HepG2 (cell line): ENCODE measurements around the gene AK2. TPM values are rescaled to one million over a fixed set of nuclear protein-coding genes. Genes with fewer than 3 reads are reported as not detected.
"Not testable (repeated sequence)": the region's sequence is repeated elsewhere in the genome, so short reads cannot be mapped to it uniquely, and the experiment has no call there.

Source experiments
- ATAC-seq: fragments of 200-7000 bp; cut with Tn5 transposase; 3 replicates; pipeline ENCODE4 v1.9.1; 2020; ENCODE audit warnings: mild to moderate bottlenecking, moderate library complexity
- BruUV-seq: library from RNA; stranded (reverse); fragments of 400-500 nt; replicated peaks from 2 replicates; lab custom pipeline; 2021; lab: Mats Ljungman, UMichigan
- CTCF ChIA-PET: fragments of 300-600 bp; formaldehyde crosslinking; extraction: SDS; loops from one replicate; lab custom pipeline; 2021; ENCODE audit warnings: low total read pairs, inconsistent platforms, low intra/inter-chr PET ratio; lab: Yijun Ruan, JAX
- POLR2A ChIA-PET: fragments of 350-600 bp; sonication (Branson Sonifier 250); formaldehyde crosslinking; loops from one replicate; lab custom pipeline; 2020; ENCODE audit warnings: antibody characterized with exemption, inconsistent platforms; lab: Yijun Ruan, JAX
- DNase-seq: peaks from one replicate; pipeline ENCODE4 v3.0.0-alpha.2; 2015; ENCODE audit warnings: low spot score
- FAIRE-seq: peaks from 3 replicates; lab custom pipeline; 2011; peaks lifted over from hg19 to GRCh38; lab: Jason Lieb, UNC
- H2AFZ ChIP-seq: one replicate; pipeline ENCODE4 v1.6.1; 2011; ENCODE audit warnings: low read length, inconsistent platforms
- H3K27ac ChIP-seq: fragments of 300-600 bp; 3 replicates; pipeline ENCODE4 v1.8.0; 2011; ENCODE audit warnings: mixed run types, mild to moderate bottlenecking, mixed read lengths, low read length, inconsistent platforms; ENCODE audit not compliant: insufficient read depth; ENCODE audit errors: extremely low read length
- H3K27me3 ChIP-seq, 2 experiments: fragments of 200-600 bp in 1 of 2; 2 replicates in 1 of 2; 3 replicates in 1 of 2; pipeline versions ENCODE4 v1.6.0 to v1.8.0; 2011; ENCODE audit warnings: low read length in 2 of 2, mild to moderate bottlenecking in 2 of 2, moderate library complexity in 2 of 2, inconsistent platforms in 1 of 2; ENCODE audit not compliant: insufficient read depth in 2 of 2, control insufficient read depth in 1 of 2
- H3K36me3 ChIP-seq, 2 experiments: fragments of 200-600 bp in 1 of 2; replicated peaks in 1 of 2; 2 replicates in 1 of 2; 3 replicates in 1 of 2; pipeline versions ENCODE4 v1.5.1 to v1.8.0; 2011; ENCODE audit warnings: low read length in 2 of 2, inconsistent platforms in 1 of 2; ENCODE audit not compliant: insufficient read depth in 2 of 2, control insufficient read depth in 1 of 2
- H3K4me1 ChIP-seq: 2 replicates; pipeline ENCODE4 v1.5.1; 2012; ENCODE audit warnings: low read length, inconsistent platforms; ENCODE audit not compliant: insufficient read depth
- H3K4me2 ChIP-seq: 2 replicates; pipeline ENCODE4 v1.6.0; 2011; ENCODE audit warnings: low read depth, low read length, inconsistent platforms
- H3K4me3 ChIP-seq, 3 experiments: fragments of 200-600 bp in 1 of 3; sonication (generic), shearing (Covaris generic) in 1 of 3; replicated peaks in 1 of 3; 2 replicates each; pipeline ENCODE4 v1.5.1; 2011 to 2016; ENCODE audit warnings: low read length in 3 of 3, inconsistent platforms in 2 of 3, low read depth in 2 of 3, mild to moderate bottlenecking in 2 of 3, control low read depth in 1 of 3, mixed read lengths in 1 of 3; ENCODE audit not compliant: insufficient read depth in 1 of 3
- H3K79me2 ChIP-seq: one replicate; pipeline ENCODE4 v1.6.1; 2011; ENCODE audit warnings: low read length, inconsistent platforms; ENCODE audit not compliant: insufficient read depth
- H3K9ac ChIP-seq: 2 replicates; pipeline ENCODE4 v1.6.0; 2011; ENCODE audit warnings: mild to moderate bottlenecking, low read depth, low read length, inconsistent platforms; ENCODE audit not compliant: insufficient read depth
- H3K9me3 ChIP-seq: 2 replicates; pipeline ENCODE4 v1.5.1; 2012; ENCODE audit warnings: mild to moderate bottlenecking, low read length
- H4K20me1 ChIP-seq: 2 replicates; pipeline ENCODE4 v1.6.0; 2011; ENCODE audit warnings: inconsistent platforms, mild to moderate bottlenecking, low read length, moderate library complexity; ENCODE audit not compliant: insufficient read depth
- ADNP ChIP-seq: sonication (generic); formaldehyde crosslinking; IDR thresholded peaks from 2 replicates; pipeline ENCODE4 v1.4.0; 2020; ENCODE audit warnings: missing genetic modification reagents
- ATF4 ChIP-seq, 2 experiments: fragments of 450-650 bp in 1 of 2; sonication (generic) in 1 of 2; formaldehyde crosslinking; IDR thresholded peaks; 2 replicates each; pipeline versions ENCODE4 v1.5.0 to v1.8.0; 2020 to 2022; ENCODE audit warnings: mild to moderate bottlenecking in 1 of 2, missing genetic modification reagents in 1 of 2
- CBFB ChIP-seq: sonication (generic); formaldehyde crosslinking; IDR thresholded peaks from 2 replicates; pipeline ENCODE4 v1.4.0; 2020; ENCODE audit warnings: missing genetic modification reagents
- KDM2A ChIP-seq: sonication (generic); formaldehyde crosslinking; IDR thresholded peaks from 2 replicates; pipeline ENCODE4 v1.4.0; 2020; ENCODE audit warnings: low read depth, missing genetic modification reagents, borderline replicate concordance
- MTF1 ChIP-seq: sonication (generic); formaldehyde crosslinking; IDR thresholded peaks from 2 replicates; pipeline ENCODE4 v1.5.0; 2020; ENCODE audit warnings: missing genetic modification reagents
- NFYB ChIP-seq: sonication (generic); formaldehyde crosslinking; IDR thresholded peaks from 2 replicates; pipeline ENCODE4 v1.4.0; 2020; ENCODE audit warnings: missing genetic modification reagents
- RFX5 ChIP-seq: IDR thresholded peaks from 2 replicates; pipeline ENCODE4 v1.6.1; 2011; ENCODE audit warnings: low read depth, low read length, improper control_type of control experiment
- SIN3A ChIP-seq: IDR thresholded peaks from 2 replicates; pipeline ENCODE4 v1.6.1; 2011; ENCODE audit warnings: low read depth, mild to moderate bottlenecking, control low read depth, low read length, borderline replicate concordance
- STAT5B ChIP-seq: sonication (generic); formaldehyde crosslinking; IDR thresholded peaks from 2 replicates; pipeline ENCODE4 v1.4.0; 2020; ENCODE audit warnings: missing genetic modification reagents
- WIZ ChIP-seq: sonication (generic); formaldehyde crosslinking; IDR thresholded peaks from 2 replicates; pipeline ENCODE4 v1.5.1; 2020; ENCODE audit warnings: mild to moderate bottlenecking, missing genetic modification reagents
- ZFP37 ChIP-seq: sonication (generic); formaldehyde crosslinking; IDR thresholded peaks from 2 replicates; pipeline ENCODE4 v1.4.0; 2020; ENCODE audit warnings: missing genetic modification reagents, borderline replicate concordance
- ZFP82 ChIP-seq: sonication (generic); formaldehyde crosslinking; IDR thresholded peaks from 2 replicates; pipeline ENCODE4 v1.5.1; 2020; ENCODE audit warnings: mild to moderate bottlenecking, missing genetic modification reagents, borderline replicate concordance
- ZNF484 ChIP-seq: sonication (generic); formaldehyde crosslinking; IDR thresholded peaks from 2 replicates; pipeline ENCODE4 v1.5.1; 2020; ENCODE audit warnings: mild to moderate bottlenecking, low read depth, missing genetic modification reagents, borderline replicate concordance
- ZNF629 ChIP-seq: sonication (generic); formaldehyde crosslinking; conservative IDR thresholded peaks from 2 replicates; pipeline ENCODE4 v1.5.0; 2020; ENCODE audit warnings: missing genetic modification reagents
- WGBS: methylation state at CpG from one replicate; pipeline ENCODE4 v1.1.6; 2017; ENCODE audit warnings: low lambda C conversion rate; 5-methylcytosine and 5-hydroxymethylcytosine counted together
- in situ Hi-C: cut with HindIII; loops from 2 replicates; pipeline ENCODE4 v1.10.0; 2017; ENCODE audit warnings: low pct_unique_long_range_greater_than_20kb; ENCODE audit not compliant: extremely low pct_ligation_motif_present
- intact Hi-C: fragments of 100-400 bp; cut with micrococcal nuclease; formaldehyde crosslinking; loops from one replicate; pipeline ENCODE4 v1.10.0; 2022; ENCODE audit not compliant: unreplicated experiment
- polyA plus RNA-seq, 8 experiments: library from polyadenylated mRNA; depleted of rRNA in 3 of 8; stranded (reverse) in 7 of 8; unstranded in 1 of 8; fragments of >200 nt; fragmentation: Illumina TruSeq in 4 of 8; extraction: Trizol in 4 of 8; gene quantifications; 2 replicates each; pipeline versions ENCODE4 v1.2.1 to v1.2.3, GENCODE V29; 2011 to 2016; ENCODE audit warnings: low read depth in 4 of 8, missing spikeins in 1 of 8, mixed read lengths in 1 of 8; ENCODE audit not compliant: insufficient read depth in 1 of 8
- total RNA-seq, 5 experiments: library from RNA; depleted of rRNA; stranded (reverse); fragments of >200 nt; fragmentation: Illumina TruSeq; extraction: Trizol; gene quantifications; 2 replicates each; pipeline ENCODE4 v1.2.3, GENCODE V29; 2016; ENCODE audit warnings: low read depth in 1 of 5

AK2 gene
- total and polyA plus RNA-seq, 2 of the 13 experiments (the other 11 are each of a cell fraction or from before 2014, with no cell fraction given) = 170 to 188 TPM

DNA sequence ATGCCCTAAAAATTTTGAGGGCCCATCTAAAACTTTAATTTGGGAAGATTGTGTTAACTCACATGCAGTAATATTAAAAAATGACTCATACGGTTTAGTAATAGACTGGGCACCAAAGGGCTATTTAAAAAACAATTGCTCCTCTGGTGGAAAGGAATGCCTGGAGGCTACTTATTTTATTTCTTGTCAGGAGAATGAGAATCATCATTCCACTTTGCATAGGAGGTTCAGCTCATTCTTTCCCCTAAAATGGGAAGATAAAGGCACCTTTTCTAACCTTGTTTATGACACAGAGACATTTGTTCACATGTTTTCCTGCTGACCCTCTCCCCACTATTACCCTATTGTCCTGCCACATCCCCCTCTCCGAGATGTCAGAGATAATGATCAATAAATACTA lies 31.4 kb upstream of the AK2 start:
- H3K4me2 ChIP-seq, H3K36me3 ChIP-seq, FAIRE-seq, intact Hi-C loops, H4K20me1 ChIP-seq, H3K79me2 ChIP-seq, POLR2A ChIA-PET, H3K4me1 ChIP-seq, H3K9ac ChIP-seq, BruUV-seq, DNase-seq, H3K27me3 ChIP-seq, H2AFZ ChIP-seq, in situ Hi-C loops, ATAC-seq, H3K27ac ChIP-seq, H3K4me3 ChIP-seq, CTCF ChIA-PET: not testable (repeated sequence)
- 8% methylated on average over 2 of the region's 2 CpGs for WGBS
- peaks cover 25% of the 10 kb centered on the region for H3K9me3 ChIP-seq

DNA sequence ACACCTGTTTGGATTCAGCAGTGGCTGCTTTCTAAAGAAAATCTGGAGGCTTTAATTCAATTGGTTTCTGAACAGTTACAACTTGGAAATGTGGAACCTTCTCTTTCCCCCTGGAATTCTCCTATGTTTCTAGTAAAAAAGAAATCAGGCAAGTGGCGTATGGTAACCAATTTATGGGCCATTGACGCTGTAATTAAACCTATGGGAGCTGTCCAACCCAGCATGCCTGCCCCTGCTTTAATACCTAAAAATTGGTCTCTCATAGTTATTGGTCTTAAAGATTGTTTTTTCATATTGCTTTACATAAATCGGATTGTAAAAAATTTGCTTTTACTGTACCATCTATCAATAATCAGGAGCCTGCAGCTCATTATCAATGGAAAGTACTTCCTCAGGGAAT lies 29.8 kb upstream of the AK2 start:
- BruUV-seq, H3K4me2 ChIP-seq, H3K79me2 ChIP-seq, H3K27ac ChIP-seq, DNase-seq, ATAC-seq, H3K9ac ChIP-seq, H3K4me1 ChIP-seq, H2AFZ ChIP-seq, H3K4me3 ChIP-seq, CTCF ChIA-PET, FAIRE-seq, H4K20me1 ChIP-seq, intact Hi-C loops, H3K36me3 ChIP-seq, H3K27me3 ChIP-seq, POLR2A ChIA-PET, in situ Hi-C loops: not testable (repeated sequence)
- 49% methylated on average over 3 of the region's 3 CpGs for WGBS
- peaks cover 30% of the 10 kb centered on the region for H3K9me3 ChIP-seq

DNA sequence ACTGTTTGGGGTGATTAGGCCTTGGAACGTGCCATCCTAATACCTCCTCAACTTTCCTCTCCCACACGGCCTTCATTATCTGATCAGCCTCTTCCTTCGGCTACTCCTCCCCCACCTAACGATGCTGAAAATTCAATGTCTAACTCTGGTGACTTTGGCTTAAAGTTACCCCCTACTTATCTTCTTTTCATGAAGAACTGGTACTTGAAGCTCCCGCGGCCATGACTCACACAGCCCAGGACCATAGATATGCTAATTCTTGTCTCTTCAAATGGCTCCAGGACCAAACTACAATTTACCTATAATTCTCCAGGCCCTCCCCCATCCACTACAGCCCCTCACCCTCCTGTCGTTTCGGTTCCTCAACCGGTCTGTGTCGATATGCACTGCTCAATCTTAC lies 28.6 kb upstream of the AK2 start:
- in situ Hi-C loops = no loop called here
- Histone ChIP-seq H3K4me3 (no peak overlapping the region), H3K4me1 (no peaks in the 10 kb centered on the region), H3K27ac (no peak overlapping the region), H3K36me3 (no peaks in the 10 kb centered on the region), H3K27me3 (no peaks in the 10 kb centered on the region; a peak in 1 of 5 replicates), H2AFZ (no peak overlapping the region), H3K9me3 (peaks cover 30% of the 10 kb centered on the region), H3K4me2 (no peak overlapping the region), H3K9ac (no peak overlapping the region), H4K20me1 (no peaks in the 10 kb centered on the region), H3K79me2 (no peaks in the 10 kb centered on the region)
- DNase-seq (no peak), FAIRE-seq (no peak), ATAC-seq (no peak)
- ChIA-PET CTCF (no interaction called here), POLR2A (no interaction called here)
- 24% methylated on average over 10 of the region's 10 CpGs for WGBS
- BruUV-seq = no TSS peak
- intact Hi-C loops = no loop called here
- TF ChIP-seq RFX5 (no peak), WIZ (no peak), ZFP82 (CRISPR knock-in tag) (no peak), SIN3A (no peak), ZNF629 (CRISPR knock-in tag) (no peak), KDM2A (CRISPR knock-in tag) (no peak), STAT5B (CRISPR knock-in tag) (no peak), MTF1 (CRISPR knock-in tag) (no peak), ADNP (CRISPR knock-in tag) (no peak), ZFP37 (CRISPR knock-in tag) (no peak), CBFB (CRISPR knock-in tag) (no peak), ATF4 (CRISPR knock-in tag; IDR thresholded peaks at IDR 0.05) (no peak), NFYB (no peak), ZNF484 (CRISPR knock-in tag) (no peak)
